HG02943 (cell line): Measurements from ENCODE around the gene ICAM4.

ENCODE experiments used
- ATAC-seq: cut with Tn5 transposase; IDR thresholded peaks from one replicate; pipeline ENCODE4 v1.9.1; 2021; ENCODE audit warnings: mild to moderate bottlenecking, low read depth, moderate library complexity; ENCODE audit not compliant: unreplicated experiment

Gene ICAM4

DNA sequence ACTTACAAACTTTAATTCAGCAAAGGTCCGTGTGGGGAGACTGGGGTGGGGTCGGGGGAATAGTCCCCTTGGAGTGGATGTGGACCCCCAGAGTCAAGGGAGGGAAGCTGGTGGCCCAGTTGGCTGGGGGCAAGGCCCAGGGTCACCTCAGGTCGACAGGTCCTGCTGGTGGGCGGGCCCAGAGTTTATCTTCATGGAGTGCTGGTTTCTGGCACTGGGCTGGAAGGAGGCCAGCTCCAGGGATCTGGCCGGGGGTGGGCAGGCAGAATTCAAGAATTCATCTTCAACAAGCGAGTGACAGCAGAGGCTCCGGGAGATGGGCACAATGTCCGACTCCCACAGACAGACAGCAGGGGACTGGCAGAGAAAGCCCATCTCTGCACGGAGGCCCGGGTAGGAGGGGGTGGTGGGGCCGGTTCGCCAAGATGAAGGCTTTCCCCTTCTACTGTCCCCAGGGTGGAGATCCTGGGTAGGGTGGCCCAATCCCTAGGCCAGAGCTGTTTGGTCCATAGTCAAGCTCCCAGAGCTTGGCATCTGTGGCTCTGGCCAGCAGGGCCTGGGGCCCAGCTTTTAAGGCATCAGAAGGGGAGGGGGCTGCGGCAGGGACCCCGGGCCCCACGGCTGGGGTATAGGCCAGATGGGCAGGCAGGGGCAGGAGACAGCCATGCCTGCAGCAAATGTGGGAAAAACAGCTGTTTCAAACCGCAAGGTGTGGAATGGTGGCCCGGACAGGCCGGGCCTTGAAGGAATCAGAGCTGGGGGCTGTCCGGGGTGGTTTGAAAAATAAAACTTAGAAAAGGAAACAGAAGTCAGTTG lies 29.7 kb downstream of the ICAM4 start:
- ATAC-seq: no peak

DNA sequence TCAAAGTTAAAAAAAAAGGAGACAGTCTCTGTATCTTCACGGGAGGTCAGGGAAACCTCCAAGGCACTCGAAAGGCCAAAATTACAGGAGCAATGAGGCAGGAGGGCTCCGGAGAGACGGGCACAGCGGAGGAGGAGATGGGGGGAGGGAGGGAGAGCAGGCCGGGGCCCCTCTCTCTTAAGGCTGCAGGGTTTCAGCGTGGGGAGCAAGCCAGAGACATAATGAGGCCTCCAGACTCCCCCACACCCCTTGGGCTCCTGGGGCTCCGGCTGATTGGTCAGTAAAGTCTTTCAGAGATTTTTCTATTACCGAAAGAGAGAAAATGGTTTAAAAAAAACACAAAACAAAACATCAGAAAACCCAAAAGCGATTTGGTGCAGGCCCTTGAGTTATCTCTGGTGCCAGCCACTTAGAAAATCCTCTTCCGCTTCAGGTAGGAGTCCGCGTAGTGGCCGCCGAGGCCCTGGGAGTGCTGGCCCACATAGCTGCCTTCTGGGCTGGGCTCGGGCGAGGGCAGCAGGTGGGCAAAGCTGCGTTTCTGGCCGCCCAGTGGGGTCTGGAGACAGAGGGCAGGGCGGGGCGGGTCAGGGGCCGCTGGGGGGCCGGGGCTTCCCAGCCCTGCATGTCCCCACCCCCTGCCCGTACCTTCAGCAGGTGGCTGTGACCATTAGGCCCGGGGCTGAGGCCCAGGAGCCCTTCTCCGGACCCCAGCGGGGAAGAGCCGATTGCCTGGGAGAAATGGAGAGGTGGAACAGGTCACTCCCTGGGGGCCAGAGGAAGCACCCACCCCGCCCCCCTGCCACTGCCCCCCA lies 30.5 kb downstream of the ICAM4 start:
- ATAC-seq: no peak

DNA sequence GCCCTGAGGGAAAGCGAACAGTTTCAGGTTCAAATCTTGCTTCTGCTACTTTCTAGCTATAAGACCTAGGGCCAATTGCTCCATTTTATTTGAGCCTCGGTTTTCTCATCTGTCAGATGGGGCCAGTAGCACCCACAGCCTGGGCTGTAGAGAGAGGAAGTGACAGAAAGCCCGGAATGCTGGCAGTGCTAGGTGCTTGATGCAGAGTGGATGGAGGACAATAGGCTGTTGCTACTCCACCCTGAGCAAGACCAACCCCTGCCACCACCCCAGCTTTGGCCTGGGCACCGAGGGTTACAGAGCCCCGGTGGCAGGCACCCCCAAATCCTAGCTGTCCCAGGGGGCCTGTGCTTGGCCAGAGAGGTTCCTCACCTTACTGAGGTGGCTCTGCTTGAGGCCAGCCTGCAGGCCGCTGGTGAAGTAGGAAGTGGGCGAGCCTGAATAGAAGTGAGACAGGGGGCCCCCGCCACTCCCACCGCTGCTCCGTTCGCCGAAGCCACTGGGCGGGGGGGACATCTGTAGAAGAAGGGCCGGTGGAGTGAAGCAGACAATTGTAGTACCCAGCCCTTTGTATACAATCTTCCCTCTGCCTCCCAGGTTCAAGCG lies 31.2 kb downstream of the ICAM4 start:
- ATAC-seq: no peak

DNA sequence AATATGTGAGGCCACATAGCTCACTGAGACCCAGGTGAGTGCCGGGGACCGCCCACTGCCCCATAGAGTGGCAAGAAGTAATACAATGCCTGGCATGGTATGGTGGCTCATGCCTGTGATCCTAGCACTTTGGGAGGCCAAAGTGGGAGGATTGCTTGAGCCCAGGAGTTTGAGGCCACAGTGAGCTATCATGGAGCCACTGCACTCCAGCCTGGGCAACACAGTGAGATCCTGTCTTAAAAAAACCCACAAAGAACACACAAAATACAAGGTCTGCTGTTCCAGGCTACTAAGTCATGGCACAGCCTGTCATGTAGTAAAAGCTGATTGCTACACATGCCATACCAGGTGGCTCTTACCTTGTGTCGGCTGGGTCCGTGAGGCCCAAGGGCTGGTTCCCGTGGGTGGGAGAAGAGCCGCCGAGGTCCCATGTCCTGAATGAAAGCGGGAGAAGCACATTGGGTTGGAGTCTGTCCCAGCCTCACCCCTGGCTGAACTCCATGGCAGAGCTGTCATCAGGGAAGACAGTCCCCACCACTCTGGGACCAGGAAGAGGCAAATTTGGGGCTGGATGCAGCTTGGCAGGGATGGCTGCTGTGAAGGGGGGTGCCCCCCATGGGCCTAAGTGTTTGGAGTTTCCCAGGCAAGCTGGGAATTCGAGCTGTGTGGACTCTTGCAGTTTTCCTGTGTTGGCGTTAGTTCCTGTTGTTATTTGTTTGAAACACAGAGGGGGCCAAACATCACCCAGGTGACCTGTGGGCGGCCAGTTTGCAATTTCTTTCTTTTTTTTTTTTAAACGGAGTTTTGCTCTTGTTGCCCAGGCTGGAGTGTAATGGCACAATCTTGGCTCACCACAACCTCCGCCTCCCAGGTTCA lies 32.3 kb downstream of the ICAM4 start:
- ATAC-seq: no peak

DNA sequence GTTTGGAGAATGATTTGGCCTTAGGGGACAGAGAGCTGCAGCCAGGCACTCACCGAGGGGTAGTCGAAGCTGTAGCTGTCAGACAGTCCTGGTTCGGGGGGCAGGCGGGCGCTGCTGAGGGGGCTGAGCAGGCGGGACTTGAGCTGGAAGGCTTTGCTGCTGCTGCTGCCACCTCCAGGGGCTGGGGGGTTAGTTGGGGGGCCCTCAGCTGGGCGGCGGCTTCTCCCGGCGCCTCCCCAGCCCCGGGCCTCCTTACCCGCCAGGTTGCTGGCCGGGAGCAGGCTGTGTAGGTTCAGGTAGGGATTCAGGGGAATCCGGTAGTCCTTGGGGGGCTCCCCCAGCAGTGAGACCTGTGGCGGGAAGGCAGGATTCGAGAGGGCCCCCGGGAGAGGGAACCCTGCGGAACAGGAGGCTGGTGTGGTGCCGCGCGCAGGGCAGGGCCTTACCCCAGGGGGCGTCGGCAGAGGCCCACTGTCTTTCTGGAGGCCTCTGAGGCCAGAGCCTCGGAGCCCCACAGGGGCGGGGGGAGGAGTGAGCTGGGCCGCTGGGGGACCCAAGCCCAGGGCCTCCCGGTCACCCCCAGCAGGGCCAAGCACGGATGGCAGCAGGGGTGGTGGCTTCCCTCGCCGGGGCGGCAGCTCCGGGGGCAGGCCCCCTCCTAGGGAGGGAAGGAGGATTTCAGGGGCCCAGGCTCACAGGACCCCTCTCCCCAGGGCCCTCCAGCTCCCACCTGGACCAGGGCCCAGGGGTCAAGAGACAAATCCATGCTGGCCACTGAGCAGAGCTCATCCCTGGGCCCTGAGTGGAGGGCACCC lies 34.1 kb downstream of the ICAM4 start:
- ATAC-seq: no peak

DNA sequence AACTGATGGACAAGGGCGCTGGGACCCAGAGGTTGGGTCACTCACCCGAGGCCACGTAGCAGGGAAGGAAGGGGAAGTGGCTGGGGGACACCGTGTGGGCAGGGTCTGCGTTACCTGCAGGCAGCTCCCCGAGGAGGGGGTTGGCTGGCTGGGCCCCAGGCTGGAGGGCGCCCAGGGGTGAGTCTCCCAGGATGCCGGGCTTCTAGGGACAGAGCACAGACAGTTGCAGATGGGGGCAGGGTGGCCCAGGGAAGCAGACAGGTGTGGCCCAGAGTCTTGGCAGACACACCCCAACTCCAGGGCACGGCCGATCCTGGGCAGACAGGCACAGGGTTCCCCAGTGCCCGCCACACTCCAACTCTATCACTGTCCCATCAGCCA lies 34.7 kb downstream of the ICAM4 start:
- ATAC-seq: no peak

DNA sequence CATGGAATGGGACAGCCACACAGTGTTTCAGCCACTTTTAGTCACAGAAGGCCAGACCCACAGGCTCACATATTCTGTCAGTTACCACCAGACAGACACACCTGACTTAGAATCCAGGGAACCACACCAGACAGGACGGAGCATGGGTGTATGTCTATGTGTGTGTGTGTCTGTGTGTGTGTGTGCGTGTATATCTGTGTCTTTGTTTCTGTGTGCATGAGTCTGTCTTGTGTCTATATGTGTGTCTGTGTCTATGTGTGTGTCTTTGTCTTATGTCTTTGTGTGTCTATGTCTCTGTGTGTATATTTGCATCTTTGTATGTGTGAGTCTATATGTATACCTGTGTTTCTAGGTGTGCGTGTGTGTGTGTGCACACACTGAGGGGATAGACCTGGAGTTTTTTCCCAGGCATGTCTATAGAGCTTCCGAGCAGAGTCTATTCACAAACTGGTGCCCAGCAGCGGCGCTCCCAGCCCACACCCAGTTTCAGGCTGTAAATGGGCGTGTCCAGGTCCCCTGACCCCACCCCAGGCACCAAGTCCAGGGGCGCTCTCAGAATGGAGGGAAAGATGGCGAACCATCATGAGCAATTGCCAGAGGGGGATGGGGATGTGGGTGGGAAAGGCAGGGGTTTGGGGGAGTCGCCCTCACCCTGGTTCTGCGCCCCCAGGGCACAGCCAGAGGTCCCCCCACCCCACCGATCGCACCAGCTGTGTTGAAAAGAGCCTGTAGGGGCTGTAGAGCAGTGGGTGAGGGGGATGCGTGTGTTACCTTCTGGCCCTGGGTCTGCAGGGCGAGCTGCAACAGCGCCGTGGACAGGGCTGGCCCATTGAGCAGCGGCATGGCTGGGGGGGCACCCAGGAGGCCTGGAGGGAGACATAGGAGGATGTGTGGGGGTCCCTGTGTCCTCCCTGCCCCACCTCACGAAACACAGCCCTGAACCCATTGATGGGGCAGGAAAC lies 35.4 kb downstream of the ICAM4 start:
- ATAC-seq: no peak

DNA sequence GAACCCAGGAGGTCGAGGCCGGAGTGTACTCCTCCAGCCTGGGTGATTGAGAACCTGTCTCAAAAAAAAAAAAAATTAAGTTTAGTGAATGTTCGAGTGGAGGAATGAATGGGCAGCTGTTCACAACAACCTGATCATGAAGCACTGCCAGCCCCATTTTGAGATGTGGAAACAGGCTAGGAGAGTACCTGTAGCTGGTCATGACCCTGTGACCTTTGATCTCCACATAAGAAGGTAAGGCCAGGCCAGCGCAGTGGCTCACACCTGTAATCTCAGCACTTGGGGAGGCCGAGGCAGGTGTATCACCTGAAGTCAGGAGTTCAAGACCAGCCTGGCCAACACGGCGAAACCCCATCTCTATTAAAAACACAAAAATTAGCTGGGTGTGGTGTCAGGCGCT lies 39.0 kb downstream of the ICAM4 start:
- no peak for ATAC-seq

DNA sequence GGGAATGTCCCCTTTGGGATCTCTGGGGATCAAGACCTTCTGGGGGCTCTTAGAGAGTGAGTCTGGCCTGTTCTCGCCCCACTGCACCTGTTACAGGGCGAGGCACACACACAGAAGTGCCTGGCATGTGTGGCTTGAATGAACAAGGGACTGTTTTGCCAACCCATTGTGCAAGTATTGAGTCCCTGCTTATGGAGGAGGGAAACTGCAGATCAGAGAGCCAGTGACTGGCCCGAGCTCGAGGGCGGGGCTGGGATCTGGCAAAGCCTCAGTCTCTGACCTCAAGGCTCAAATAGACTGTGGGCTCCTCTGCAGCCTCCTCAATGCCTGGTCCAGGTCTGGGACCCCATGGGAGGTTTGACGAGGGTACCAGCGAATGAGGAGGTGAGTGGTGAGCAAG lies 41.0 kb downstream of the ICAM4 start:
- no peak for ATAC-seq

DNA sequence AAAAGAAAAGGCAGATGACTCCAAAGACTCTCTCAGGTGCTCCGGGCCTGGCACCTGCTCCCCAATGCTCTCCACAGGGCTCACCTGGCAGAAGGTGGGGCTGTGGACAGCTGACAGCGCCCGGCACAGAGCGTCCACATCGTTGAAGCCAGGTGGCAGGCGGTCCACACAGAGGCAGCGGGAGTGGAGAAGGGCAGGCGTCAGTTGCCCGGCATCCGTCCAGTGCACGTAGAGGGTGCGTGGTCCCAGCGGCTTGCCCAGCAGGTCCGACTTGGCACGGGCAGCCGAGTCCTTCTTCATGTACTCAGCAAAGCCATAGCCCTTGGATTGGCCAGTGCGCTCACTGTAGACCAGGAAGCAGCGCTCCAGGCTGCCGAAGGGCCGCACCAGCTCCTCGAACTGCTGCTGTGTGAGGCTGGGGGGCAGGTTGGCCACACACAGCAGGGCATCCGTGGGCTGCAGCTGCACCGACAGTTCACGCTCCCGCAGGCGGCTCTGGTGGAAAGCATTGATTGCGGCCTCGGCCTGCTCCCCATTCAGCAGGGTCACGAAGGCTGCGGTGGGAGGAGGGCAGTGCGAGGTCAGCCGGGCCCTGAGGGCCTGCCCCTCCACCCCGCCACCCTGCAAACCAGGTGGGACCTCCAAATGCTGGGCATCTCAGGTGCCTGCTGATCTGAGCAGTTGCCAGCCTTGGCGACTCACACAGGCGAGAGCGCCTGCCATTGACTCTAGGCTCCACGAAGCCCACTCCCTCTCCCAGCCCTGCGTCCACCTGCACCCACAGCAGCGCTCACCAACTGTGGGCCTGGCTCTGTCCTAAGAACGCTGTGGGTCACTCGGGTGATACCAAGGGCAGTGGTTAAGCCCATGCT lies 42.0 kb downstream of the ICAM4 start:
- ATAC-seq: no peak

DNA sequence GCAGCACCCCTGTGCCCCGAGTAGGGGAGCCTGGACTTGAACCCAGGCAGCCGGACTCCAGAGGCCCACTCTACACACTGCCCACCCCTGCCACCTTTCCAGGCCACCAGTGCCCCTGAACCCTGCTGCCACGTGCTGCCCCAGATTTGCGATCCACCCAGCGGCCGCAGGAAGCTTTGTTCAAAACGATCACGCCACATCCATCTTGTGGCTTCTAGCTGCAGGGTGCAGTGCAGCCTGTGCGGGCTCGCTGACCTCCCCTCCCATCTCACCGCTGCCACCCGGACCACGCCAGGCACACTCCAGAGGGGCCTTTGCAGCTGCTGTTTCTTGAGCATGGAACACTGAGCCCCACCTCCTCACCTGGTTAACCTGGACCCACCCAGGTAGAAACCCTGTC lies 42.8 kb downstream of the ICAM4 start:
- ATAC-seq: no peak

DNA sequence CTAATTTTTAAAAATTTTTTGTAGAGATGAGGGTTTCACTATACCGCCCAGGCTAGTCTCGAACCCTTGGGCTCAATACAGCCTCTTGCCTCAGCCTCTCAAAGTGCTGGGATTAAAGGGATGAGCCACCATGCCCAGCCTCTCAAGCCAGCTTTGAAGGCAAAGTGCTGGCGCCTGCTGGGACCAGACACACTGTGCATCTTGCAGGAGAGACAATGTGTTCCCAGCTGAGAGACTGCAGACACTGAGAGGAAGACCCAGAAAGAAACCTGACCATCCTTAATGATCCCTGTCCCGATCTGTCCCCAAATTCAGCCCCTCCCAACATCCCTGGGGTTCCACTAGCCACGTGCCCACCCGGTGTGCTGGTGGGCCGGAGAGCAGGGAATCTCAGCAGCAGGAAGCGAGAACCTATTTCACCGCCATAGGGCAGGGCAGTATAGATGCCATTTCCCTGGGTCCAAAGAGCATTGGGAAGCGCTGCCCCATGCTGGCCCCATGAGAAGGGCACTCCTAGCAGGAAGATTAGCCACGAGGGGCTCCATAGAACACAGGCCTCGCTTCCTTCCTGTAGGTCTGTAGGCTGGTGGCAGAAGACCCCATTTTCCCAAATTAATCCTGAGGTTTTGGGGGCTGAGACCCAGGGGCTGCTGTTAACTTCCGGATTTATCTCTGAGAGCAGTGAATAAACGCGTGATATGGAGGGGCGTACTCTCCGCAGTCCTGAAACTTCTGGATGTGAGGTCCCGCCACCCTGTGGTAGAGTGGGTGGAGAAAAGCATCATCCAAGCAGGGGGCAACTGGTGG lies 45.6 kb downstream of the ICAM4 start:
- ATAC-seq: no peak

DNA sequence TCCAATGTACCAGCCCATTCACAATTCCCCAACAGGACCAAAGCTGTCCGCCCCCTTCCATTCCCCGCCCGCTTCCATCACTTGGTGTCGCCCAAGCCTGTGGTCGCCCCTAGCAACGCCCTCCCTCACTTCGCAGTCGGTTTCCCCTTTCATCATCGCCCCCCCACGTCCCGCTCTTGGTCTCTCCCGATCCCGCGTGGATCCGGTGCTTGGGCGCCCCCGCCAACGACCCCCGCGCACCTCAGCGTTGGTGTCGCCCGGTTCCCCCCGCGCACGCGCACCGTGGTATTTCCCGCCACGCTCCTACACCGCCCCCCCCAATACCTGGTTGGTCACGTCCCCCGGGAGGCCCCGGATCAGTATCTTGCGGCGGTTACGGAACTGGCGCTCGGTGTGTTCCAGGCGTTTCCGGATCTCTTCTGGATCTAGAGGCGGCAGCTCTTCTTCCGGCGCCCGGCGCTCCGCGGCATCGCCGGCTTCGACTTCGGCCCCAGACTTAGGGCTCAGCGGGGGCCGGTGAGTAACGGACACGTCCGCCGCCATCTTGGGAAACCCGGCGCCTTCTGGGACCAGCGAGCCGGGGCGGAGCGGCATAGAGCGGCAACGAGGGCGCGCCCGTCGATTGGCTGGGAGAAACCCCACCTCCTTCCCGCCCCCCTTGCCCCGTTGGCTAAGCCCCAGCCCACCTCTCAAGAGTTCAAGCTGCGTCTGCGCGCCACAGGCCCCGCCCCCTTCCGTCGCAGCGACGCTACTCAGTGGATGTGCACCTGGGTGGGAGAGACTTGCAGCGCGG lies 46.4 kb downstream of the ICAM4 start, which contains the start of gene RAVER1:
RAVER1 (minus strand) TSS at position 565 of the 793 bp plus-strand sequence; CDS start at position 543, 22 bp downstream.
- peak; percentile 75 for ATAC-seq

DNA sequence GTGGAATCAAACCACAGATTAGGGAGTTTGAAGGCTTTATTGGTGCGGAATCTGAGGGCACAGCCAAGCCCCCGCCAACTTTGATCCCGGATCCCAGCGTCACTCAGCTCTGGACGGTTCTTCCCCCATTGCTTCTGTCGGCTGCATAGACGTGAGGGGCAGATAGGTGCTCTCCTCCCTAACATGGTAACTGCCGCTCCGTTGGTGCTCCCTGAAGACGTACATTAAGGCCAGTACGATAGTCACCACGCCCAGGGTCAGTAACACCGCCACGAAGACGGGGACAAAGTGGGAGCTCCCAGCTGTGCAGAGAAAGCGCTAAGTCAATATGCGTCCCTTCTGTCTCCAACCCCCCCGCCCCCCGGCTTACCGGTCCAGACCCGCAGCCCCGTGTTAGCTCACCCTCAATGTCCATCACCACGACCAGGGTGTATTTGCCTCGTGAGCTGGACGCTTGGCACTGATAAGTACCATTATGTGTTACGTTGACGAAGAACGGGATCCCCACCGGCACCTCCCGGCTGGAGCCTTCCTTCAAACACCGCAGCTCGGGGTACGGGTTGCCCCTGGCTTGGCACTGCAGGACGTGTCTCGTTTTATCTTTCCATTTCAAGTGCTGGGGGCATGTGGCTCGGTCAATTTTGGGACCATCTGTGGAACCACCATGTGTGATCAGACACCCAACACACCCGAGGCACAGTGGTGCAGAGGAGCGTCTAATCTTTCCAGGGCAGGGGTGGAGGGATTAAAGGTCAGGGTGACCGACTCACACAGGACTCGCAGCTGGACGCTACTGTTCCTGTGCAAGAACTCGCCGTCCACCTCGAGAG lies 47.2 kb downstream of the ICAM4 start:
- no peak for ATAC-seq
